Measurements from ENCODE around the gene BTBD19.
"Not testable (repeated sequence)": the region's sequence is repeated elsewhere in the genome, so short reads cannot be mapped to it uniquely, and the experiment has no call there.

The BTBD19 gene

GRCh38 chr1:44828003-44828651 is 19.8 kb downstream of the BTBD19 start:
- DNase-seq (ENCODE audit: low read depth): no peak

GRCh38 chr1:44828841-44829440 is 20.6 kb downstream of the BTBD19 start:
- DNase-seq (ENCODE audit: low read depth): no peak

GRCh38 chr1:44829506-44830384 is 21.4 kb downstream of the BTBD19 start:
- DNase-seq (ENCODE audit: low read depth): no peak

DNA sequence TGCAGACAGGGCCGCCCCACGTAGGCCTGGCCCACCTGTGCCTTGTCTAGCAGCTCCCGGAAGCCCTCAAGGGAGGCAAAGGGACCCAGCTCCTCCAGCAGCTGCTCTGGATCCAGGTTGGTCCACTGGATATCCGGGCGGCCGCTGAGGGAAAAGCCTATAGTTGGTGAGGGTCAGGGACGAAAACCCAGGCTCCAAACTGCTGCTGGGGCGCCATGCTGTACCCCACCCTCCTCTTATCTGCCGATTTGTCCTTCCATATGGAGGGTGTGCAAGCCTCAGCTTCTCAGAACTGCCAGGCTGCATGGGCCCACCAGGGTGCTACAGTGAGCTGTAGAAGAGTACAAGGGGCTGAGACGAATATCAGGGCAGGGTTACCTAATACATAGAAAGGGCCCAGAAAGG is 22.6 kb downstream of the BTBD19 start:
- no peak for DNase-seq (ENCODE audit: low read depth)

- DNase-seq (ENCODE audit: low read depth): no peak
These were observed 23.2 kb downstream of the BTBD19 start for GRCh38 chr1:44831516-44831915.

DNA sequence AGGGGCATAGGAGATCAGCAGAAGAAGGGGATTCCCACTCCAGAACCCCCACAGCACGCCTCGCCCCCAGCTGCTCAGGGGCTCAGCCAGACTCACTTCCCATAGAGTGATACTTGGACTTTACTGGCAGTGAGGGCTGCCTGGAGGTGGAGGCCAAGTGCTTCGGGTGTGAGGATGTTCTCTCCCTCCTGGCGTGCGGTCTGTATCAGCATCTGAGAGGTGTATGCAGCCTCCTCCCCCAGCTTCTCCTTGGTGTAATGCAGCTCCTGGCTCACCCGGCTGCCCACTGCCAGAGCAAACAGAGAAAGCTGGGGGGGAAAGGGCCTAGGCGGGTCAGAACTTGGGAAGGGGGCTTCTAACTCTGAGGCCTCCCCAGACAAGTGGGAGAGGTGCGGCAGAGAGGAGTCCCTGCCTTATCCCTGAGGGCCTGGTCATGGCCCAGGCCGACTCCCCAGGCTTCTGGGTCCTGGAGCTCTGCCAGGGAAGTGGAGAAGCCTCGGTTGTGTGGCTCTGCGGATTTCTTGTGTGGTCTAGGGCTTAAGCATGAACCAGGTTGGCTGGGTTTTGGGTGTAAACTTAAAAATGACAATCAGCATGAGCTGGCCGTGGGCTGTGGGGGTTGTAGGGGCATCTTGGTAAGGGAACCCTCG is 23.9 kb downstream of the BTBD19 start:
- DNase-seq (ENCODE audit: low read depth): no peak

DNA sequence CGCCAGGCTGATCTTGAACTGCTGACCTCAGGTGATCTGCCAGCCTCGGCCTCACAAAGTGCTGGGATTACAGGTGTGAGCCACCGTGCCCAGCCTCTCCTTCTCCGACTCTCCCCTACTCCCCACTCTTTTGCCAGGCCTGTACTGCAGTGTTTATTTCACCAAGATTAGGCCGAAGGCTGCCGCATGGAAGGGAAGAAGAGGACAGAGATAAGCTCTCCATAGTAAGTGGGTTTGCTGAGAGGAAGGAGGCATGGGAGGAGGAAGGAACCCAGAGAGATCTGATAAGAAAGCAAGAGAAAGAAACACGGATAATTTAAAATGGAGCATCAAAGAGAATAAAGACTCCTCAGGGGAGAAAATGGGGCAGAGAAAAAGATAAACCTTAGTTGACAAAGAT is 26.0 kb downstream of the BTBD19 start:
- no peak for DNase-seq (ENCODE audit: low read depth)

DNA sequence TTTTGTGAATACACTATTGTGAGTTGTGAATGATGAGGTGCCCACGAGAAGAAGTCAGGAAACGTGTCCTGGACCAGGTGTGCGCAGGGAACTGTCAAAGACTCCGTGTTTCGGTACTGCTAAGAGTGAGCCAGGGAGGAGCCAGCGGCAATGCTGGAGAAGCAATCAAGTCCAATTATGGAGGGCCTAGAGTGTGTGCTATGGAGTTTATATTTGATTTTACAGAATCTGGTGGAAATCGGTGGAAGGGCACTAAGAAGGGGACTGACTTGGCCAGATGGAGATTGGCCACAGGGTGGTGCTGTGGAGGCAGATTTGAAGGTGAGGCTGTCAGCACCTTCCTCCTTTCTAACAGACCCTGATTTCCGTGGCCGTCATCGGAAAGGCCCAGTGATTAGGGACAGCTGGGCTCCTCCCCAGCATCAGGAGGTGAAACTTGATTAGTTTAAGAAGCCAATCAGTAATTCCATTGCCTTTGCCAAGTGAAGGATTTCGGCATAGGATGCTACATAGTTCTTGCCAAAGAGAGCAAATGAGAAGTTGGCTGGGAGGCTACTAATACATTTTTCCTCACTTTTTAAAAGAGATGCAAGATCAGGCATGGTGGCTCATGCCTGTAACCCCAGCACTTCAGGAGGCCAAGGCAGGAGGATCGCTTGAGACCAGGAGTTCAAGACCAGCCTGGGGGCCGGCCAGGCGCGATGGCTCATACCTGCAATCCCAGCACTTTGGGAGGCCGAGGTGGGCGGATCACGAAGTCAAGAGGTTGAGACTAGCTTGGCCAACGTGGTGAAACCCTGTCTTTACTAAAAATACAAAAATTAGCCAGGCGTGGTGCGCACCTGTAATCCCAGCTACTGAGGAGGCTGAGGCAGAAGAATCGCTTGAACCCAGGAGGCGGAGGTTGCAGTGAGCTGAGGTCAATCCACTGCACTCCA is 27.7 kb downstream of the BTBD19 start:
- DNase-seq (ENCODE audit: low read depth): peak; percentile 78

DNA sequence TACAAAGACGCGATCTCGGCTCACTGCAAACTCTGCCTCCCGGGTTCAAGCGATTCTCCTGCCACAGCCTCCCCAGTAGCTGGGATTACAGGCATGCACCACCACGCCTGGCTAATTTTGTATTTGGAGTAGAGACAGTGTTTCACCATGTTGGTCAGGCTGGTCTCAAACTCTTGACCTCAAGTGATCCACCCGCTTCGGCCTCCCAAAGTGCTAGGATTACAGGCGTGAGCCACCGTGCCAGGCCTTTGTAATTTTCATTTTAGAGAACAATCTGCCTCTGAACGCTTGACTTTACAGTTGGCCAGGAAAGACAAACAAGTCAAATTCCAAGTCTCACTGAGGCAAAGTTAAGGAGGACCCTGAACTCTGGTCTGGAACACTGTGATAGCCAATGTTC is 30.0 kb downstream of the BTBD19 start:
- DNase-seq (ENCODE audit: low read depth): not testable (repeated sequence)

DNA sequence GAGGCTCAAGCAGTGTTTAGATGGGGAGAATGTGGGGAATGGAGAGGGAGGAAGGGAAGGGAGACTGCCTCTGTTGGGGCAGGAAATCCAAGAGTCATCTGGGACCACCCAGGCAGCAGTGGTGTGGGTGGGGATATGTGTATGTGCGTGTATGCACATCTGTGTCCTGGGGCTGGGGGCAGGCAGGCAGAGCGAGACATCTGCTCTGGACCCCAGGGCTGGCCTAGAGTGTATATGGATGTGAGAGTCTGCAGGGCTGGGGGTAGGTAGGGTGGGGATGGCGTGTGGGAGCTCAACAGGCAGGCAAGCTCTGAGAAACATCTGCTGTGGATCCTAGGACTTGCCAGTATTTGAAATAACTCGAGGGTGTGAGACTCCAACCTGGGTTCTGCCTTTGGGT is 31.3 kb downstream of the BTBD19 start:
- no peak for DNase-seq (ENCODE audit: low read depth)

DNA sequence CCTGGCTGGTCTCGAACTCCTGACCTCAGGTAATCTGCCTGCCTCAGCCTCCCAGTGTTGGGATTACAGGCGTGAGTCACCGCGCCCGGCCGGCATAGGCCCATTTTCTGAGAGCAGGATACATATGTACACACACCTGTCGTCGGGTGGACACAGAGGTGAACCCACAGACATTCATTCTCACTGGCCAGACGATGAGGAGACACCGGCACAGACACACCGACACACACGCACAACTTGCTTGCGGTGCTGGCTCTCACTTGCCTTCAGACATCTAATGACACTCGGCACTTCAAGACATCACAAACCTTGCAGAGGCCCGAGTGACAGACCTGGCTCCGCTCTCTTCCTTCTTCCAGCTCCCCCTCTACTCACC is 34.2 kb downstream of the BTBD19 start:
- DNase-seq (ENCODE audit: low read depth): no peak

DNA sequence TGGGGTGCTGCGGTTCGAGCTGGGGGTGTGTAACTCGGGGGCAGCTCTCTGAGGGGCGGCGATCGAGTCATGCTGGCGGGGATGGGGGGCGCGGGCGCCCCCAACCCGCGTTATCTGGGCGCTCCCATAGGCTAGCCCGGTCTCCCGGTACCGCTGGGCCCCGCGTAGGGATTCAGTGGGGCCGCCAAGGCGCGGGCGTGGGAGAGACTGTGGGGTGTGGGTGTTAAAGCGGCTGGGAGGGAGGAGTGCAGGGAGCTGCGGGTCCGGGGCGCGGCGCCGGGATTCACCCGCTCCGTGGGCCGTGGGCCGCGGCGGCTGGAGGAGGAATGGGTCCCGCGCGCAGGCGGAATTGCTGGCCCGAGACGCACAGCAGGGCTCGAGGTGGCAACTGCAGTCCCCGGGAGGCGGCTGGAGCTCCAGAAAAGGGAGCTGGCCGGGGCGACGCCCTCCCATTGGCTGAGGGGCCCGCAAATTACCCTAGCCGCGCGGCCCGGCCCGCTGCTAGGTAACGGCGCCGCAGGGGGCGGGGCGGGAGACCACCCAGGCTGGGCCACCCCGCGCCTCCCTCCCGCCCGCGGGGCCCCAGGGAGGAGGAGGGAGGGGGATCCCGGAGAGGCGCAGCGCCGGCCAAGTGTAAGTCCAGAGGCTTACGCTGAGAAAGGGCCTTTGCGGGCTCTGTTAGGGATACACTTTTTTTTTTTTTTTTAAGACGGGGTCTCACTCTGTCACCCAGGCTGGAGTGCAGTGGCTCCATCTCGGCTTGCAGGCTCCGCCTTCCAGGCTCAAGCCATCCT is 34.7 kb downstream of the BTBD19 start, which contains the start of gene PTCH2:
Gene PTCH2, minus strand, starts transcription at position 392 of the 794 bp plus-strand sequence. Its CDS starts 321 bp downstream, at position 71.
- DNase-seq (ENCODE audit: low read depth): no peak

GRCh38 chr1:44846985-44847384 is 38.7 kb downstream of the BTBD19 start:
- no peak for DNase-seq (ENCODE audit: low read depth)

DNA sequence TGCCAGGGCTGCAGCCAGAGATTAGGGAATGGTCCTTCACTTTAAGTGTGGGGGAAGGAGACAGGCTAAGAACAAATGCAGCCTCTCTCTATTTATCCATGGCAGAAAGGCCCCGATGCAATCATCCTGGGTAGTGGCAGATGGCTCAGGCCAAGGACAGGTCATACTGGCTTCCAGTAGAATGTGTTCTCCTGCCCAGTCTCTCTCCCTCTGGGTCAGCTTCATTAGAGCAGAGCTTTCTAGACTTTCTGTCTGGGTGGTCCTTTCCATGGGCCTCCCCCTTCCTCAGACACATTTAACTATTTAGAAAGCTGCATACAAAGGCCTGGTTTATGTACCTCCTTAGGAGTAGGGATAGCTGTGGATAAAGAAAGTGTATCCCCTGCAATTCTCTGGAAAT is 39.5 kb downstream of the BTBD19 start:
- no peak for DNase-seq (ENCODE audit: low read depth)

- DNase-seq (ENCODE audit: low read depth): no peak
These were observed 40.3 kb downstream of the BTBD19 start for GRCh38 chr1:44848456-44849181.

- DNase-seq (ENCODE audit: low read depth): no peak
These were observed 41.3 kb downstream of the BTBD19 start for GRCh38 chr1:44849575-44850132.

DNA sequence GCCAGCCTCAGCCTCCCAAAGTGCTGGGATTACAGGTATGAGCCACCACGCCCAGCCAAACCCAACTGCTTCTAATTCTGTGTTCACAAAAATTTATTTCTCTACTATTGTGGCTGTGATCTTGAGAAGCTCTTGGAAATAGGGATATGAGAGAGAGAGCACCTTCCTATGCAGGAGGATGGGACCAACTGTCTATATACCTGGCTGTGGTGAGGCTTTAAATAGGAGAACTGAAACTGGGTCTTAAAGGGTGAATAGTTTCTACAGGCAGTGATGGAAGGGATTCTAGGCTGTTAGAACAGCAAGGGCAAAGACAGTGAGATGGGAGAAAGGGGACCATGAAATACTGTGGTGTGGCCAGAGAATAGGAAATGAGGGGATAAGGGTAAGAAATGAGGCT is 43.0 kb downstream of the BTBD19 start:
- DNase-seq (ENCODE audit: low read depth): no peak

- no peak for DNase-seq (ENCODE audit: low read depth)
These were observed 44.9 kb downstream of the BTBD19 start for GRCh38 chr1:44853201-44853600.

DNA sequence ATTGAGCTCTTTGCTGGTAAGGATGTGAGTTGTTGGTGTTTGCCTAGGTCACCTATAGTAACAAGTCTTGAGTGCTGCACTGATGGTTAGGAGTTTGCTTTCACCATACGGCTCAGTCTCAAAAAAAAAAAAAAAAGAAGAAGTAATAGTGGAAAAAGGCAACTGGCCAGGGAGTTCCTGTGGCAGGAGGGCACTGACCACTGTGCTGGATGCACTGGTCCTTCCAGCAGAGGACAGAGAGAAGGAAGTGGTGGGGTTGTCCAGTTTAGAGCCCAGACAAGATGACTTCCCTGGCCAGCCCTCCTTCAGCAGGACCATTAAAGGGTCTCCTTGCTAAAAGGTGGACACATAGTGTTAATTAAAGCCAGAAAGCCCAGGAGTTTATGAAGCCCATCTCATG is 46.6 kb downstream of the BTBD19 start:
- DNase-seq (ENCODE audit: low read depth): no peak

GRCh38 chr1:44855742-44856141 is 47.4 kb downstream of the BTBD19 start:
- no peak for DNase-seq (ENCODE audit: low read depth)

Data from stimulated activated CD4-positive, alpha-beta T cell treated with anti-CD3 and anti-CD28 coated beads, Interleukin-2, amount 100 ng/mL, for 4 hours (primary cell).